Erythroblast (primary cell): ENCODE data around the gene RTF1.

Source experiments
- DNase-seq, 2 experiments: peaks; one replicate each; lab custom pipeline; 2025; lab: John Stamatoyannopoulos, UW
- GATA1 ChIP-seq: IDR thresholded peaks from 2 replicates; pipeline ENCODE4 v1.6.1; 2011; ENCODE audit warnings: low read depth, mild to moderate bottlenecking, control low read depth, low read length, moderate library complexity
- POLR2A ChIP-seq: IDR thresholded peaks from 2 replicates; pipeline ENCODE4 v1.6.1; 2011; ENCODE audit warnings: mild to moderate bottlenecking, low read length

RTF1 gene

GRCh38 chr15:41499109-41499851 lies 82.4 kb downstream of the RTF1 start:
- no peak for DNase-seq

GRCh38 chr15:41501191-41501917 lies 84.5 kb downstream of the RTF1 start:
- TF ChIP-seq POLR2A, result no peak
- TF ChIP-seq GATA1, result no peak
- no peak for DNase-seq

More at GRCh38 chr15:41499109-41499851, 82.4 kb downstream of the RTF1 start:
- no peak for TF ChIP-seq POLR2A

GRCh38 chr15:41501931-41502794 lies 85.3 kb downstream of the RTF1 start:
- TF ChIP-seq POLR2A (no peak), GATA1 (no peak)
- DNase-seq, result no peak

GRCh38 chr15:41502795-41503668 lies 86.1 kb downstream of the RTF1 start:
- no peak for DNase-seq
- TF ChIP-seq POLR2A, result no peak
- no peak for TF ChIP-seq GATA1

- TF ChIP-seq GATA1, result no peak
- TF ChIP-seq POLR2A, result no peak
- DNase-seq, result no peak
These were observed 86.7 kb downstream of the RTF1 start for GRCh38 chr15:41503669-41504010.

- DNase-seq, result no peak
- TF ChIP-seq GATA1, result no peak
- no peak for TF ChIP-seq POLR2A
These were observed 88.0 kb downstream of the RTF1 start for GRCh38 chr15:41504751-41505492.

- TF ChIP-seq GATA1 (no peak), POLR2A (no peak)
- DNase-seq, result no peak
These were observed 88.9 kb downstream of the RTF1 start for GRCh38 chr15:41505776-41506175.

GRCh38 chr15:41506796-41507341 lies 90.0 kb downstream of the RTF1 start:
- no peak for TF ChIP-seq GATA1
- no peak for TF ChIP-seq POLR2A

GRCh38 chr15:41507820-41508290 lies 91.0 kb downstream of the RTF1 start:
- TF ChIP-seq GATA1 (no peak), POLR2A (no peak)
- DNase-seq, result no peak

More at GRCh38 chr15:41506796-41507341, 90.0 kb downstream of the RTF1 start:
- DNase-seq, result no peak

GRCh38 chr15:41510728-41511127 lies 93.8 kb downstream of the RTF1 start:
- no peak for DNase-seq
- TF ChIP-seq GATA1 (no peak), POLR2A (no peak)

GRCh38 chr15:41511331-41511898 lies 94.5 kb downstream of the RTF1 start:
- no peak for TF ChIP-seq GATA1
- TF ChIP-seq POLR2A, result no peak
- DNase-seq, result no peak
